HepG2 (cell line): ENCODE data around the gene MYO1E. TPM values are rescaled to one million over a fixed set of nuclear protein-coding genes. Genes with fewer than 3 reads are reported as not detected.

Source experiments
- ATAC-seq: fragments of 200-7000 bp; cut with Tn5 transposase; 3 replicates; pipeline ENCODE4 v1.9.1; 2020; ENCODE audit warnings: mild to moderate bottlenecking, moderate library complexity
- BruUV-seq: library from RNA; stranded (reverse); fragments of 400-500 nt; replicated peaks from 2 replicates; lab custom pipeline; 2021; lab: Mats Ljungman, UMichigan
- CTCF ChIA-PET: fragments of 300-600 bp; formaldehyde crosslinking; extraction: SDS; loops from one replicate; lab custom pipeline; 2021; ENCODE audit warnings: low total read pairs, inconsistent platforms, low intra/inter-chr PET ratio; lab: Yijun Ruan, JAX
- POLR2A ChIA-PET: fragments of 350-600 bp; sonication (Branson Sonifier 250); formaldehyde crosslinking; loops from one replicate; lab custom pipeline; 2020; ENCODE audit warnings: antibody characterized with exemption, inconsistent platforms; lab: Yijun Ruan, JAX
- DNase-seq: peaks from one replicate; pipeline ENCODE4 v3.0.0-alpha.2; 2015; ENCODE audit warnings: low spot score
- FAIRE-seq: peaks from 3 replicates; lab custom pipeline; 2011; peaks lifted over from hg19 to GRCh38; lab: Jason Lieb, UNC
- H2AFZ ChIP-seq: one replicate; pipeline ENCODE4 v1.6.1; 2011; ENCODE audit warnings: low read length, inconsistent platforms
- H3K27ac ChIP-seq: fragments of 300-600 bp; 3 replicates; pipeline ENCODE4 v1.8.0; 2011; ENCODE audit warnings: mixed run types, mild to moderate bottlenecking, mixed read lengths, low read length, inconsistent platforms; ENCODE audit not compliant: insufficient read depth; ENCODE audit errors: extremely low read length
- H3K27me3 ChIP-seq, 2 experiments: fragments of 200-600 bp in 1 of 2; 2 replicates in 1 of 2; 3 replicates in 1 of 2; pipeline versions ENCODE4 v1.6.0 to v1.8.0; 2011; ENCODE audit warnings: low read length in 2 of 2, mild to moderate bottlenecking in 2 of 2, moderate library complexity in 2 of 2, inconsistent platforms in 1 of 2; ENCODE audit not compliant: insufficient read depth in 2 of 2, control insufficient read depth in 1 of 2
- H3K36me3 ChIP-seq, 2 experiments: fragments of 200-600 bp in 1 of 2; replicated peaks in 1 of 2; 2 replicates in 1 of 2; 3 replicates in 1 of 2; pipeline versions ENCODE4 v1.5.1 to v1.8.0; 2011; ENCODE audit warnings: low read length in 2 of 2, inconsistent platforms in 1 of 2; ENCODE audit not compliant: insufficient read depth in 2 of 2, control insufficient read depth in 1 of 2
- H3K4me1 ChIP-seq: 2 replicates; pipeline ENCODE4 v1.5.1; 2012; ENCODE audit warnings: low read length, inconsistent platforms; ENCODE audit not compliant: insufficient read depth
- H3K4me2 ChIP-seq: 2 replicates; pipeline ENCODE4 v1.6.0; 2011; ENCODE audit warnings: low read depth, low read length, inconsistent platforms
- H3K4me3 ChIP-seq, 3 experiments: fragments of 200-600 bp in 1 of 3; sonication (generic), shearing (Covaris generic) in 1 of 3; replicated peaks in 1 of 3; 2 replicates each; pipeline ENCODE4 v1.5.1; 2011 to 2016; ENCODE audit warnings: low read length in 3 of 3, inconsistent platforms in 2 of 3, low read depth in 2 of 3, mild to moderate bottlenecking in 2 of 3, control low read depth in 1 of 3, mixed read lengths in 1 of 3; ENCODE audit not compliant: insufficient read depth in 1 of 3
- H3K79me2 ChIP-seq: one replicate; pipeline ENCODE4 v1.6.1; 2011; ENCODE audit warnings: low read length, inconsistent platforms; ENCODE audit not compliant: insufficient read depth
- H3K9ac ChIP-seq: 2 replicates; pipeline ENCODE4 v1.6.0; 2011; ENCODE audit warnings: mild to moderate bottlenecking, low read depth, low read length, inconsistent platforms; ENCODE audit not compliant: insufficient read depth
- H3K9me3 ChIP-seq: 2 replicates; pipeline ENCODE4 v1.5.1; 2012; ENCODE audit warnings: mild to moderate bottlenecking, low read length
- H4K20me1 ChIP-seq: 2 replicates; pipeline ENCODE4 v1.6.0; 2011; ENCODE audit warnings: inconsistent platforms, mild to moderate bottlenecking, low read length, moderate library complexity; ENCODE audit not compliant: insufficient read depth
- DMTF1 ChIP-seq: sonication (generic); formaldehyde crosslinking; IDR thresholded peaks from 2 replicates; pipeline ENCODE4 v1.4.0; 2020; ENCODE audit warnings: mild to moderate bottlenecking, missing genetic modification reagents
- FIP1L1 ChIP-seq: fragments of 200-400 bp; formaldehyde crosslinking; IDR thresholded peaks from 2 replicates; pipeline ENCODE4 v1.6.1; 2018; ENCODE audit warnings: low read depth, mild to moderate bottlenecking, low read length, moderate library complexity, borderline replicate concordance; ENCODE audit not compliant: insufficient read depth
- FOXA1 ChIP-seq, 2 experiments: fragments of 450-650 bp in 1 of 2; sonication (generic) in 1 of 2; formaldehyde crosslinking in 1 of 2; IDR thresholded peaks; 2 replicates each; pipeline versions ENCODE4 v1.4.0 to v1.6.1; 2016 to 2020; ENCODE audit warnings: missing genetic modification reagents in 1 of 2
- ISX ChIP-seq: sonication (generic); formaldehyde crosslinking; conservative IDR thresholded peaks from 2 replicates; pipeline ENCODE4 v1.5.0; 2020; ENCODE audit warnings: missing genetic modification reagents
- JARID2 ChIP-seq: sonication (generic); formaldehyde crosslinking; IDR thresholded peaks from 2 replicates; pipeline ENCODE4 v1.8.1; 2023; ENCODE audit warnings: missing genetic modification reagents, inconsistent platforms; ENCODE audit not compliant: insufficient replicate concordance
- MXD3 ChIP-seq: IDR thresholded peaks from 2 replicates; pipeline ENCODE4 v1.6.1; 2016; ENCODE audit warnings: mild to moderate bottlenecking, missing biosample characterization, missing genetic modification reagents
- TAF15 ChIP-seq: fragments of 200-400 bp; formaldehyde crosslinking; IDR thresholded peaks from one replicate; pipeline ENCODE4 v1.6.1; 2018; ENCODE audit warnings: mild to moderate bottlenecking, low read depth, low read length; ENCODE audit not compliant: poor library complexity, severe bottlenecking
- ZBTB10 ChIP-seq: sonication (generic); formaldehyde crosslinking; IDR thresholded peaks from 2 replicates; pipeline ENCODE4 v1.4.0; 2020; ENCODE audit warnings: missing genetic modification reagents, borderline replicate concordance
- ZBTB44 ChIP-seq: sonication (generic); formaldehyde crosslinking; IDR thresholded peaks from 2 replicates; pipeline ENCODE4 v1.4.0; 2020; ENCODE audit warnings: missing genetic modification reagents
- ZNF337 ChIP-seq: sonication (generic); formaldehyde crosslinking; IDR thresholded peaks from 2 replicates; pipeline ENCODE4 v1.5.1; 2020; ENCODE audit warnings: missing genetic modification reagents, low read depth, mild to moderate bottlenecking, borderline replicate concordance
- ZNF362 ChIP-seq: sonication (generic); formaldehyde crosslinking; IDR thresholded peaks from 2 replicates; pipeline ENCODE4 v1.4.0; 2020; ENCODE audit warnings: missing genetic modification reagents, mild to moderate bottlenecking, borderline replicate concordance
- ZNF451 ChIP-seq: sonication (generic); formaldehyde crosslinking; IDR thresholded peaks from 2 replicates; pipeline ENCODE4 v1.5.0; 2020; ENCODE audit warnings: mild to moderate bottlenecking, missing genetic modification reagents
- ZNF557 ChIP-seq: sonication (generic); formaldehyde crosslinking; IDR thresholded peaks from 2 replicates; pipeline ENCODE4 v1.4.0; 2020; ENCODE audit warnings: missing genetic modification reagents
- ZZZ3 ChIP-seq: sonication (generic); formaldehyde crosslinking; IDR thresholded peaks from 2 replicates; pipeline ENCODE4 v1.4.0; 2020; ENCODE audit warnings: missing genetic modification reagents, mild to moderate bottlenecking, borderline replicate concordance
- WGBS: methylation state at CpG from one replicate; pipeline ENCODE4 v1.1.6; 2017; ENCODE audit warnings: low lambda C conversion rate; 5-methylcytosine and 5-hydroxymethylcytosine counted together
- in situ Hi-C: cut with HindIII; loops from 2 replicates; pipeline ENCODE4 v1.10.0; 2017; ENCODE audit warnings: low pct_unique_long_range_greater_than_20kb; ENCODE audit not compliant: extremely low pct_ligation_motif_present
- intact Hi-C: fragments of 100-400 bp; cut with micrococcal nuclease; formaldehyde crosslinking; loops from one replicate; pipeline ENCODE4 v1.10.0; 2022; ENCODE audit not compliant: unreplicated experiment
- polyA plus RNA-seq, 8 experiments: library from polyadenylated mRNA; depleted of rRNA in 3 of 8; stranded (reverse) in 7 of 8; unstranded in 1 of 8; fragments of >200 nt; fragmentation: Illumina TruSeq in 4 of 8; extraction: Trizol in 4 of 8; gene quantifications; 2 replicates each; pipeline versions ENCODE4 v1.2.1 to v1.2.3, GENCODE V29; 2011 to 2016; ENCODE audit warnings: low read depth in 4 of 8, missing spikeins in 1 of 8, mixed read lengths in 1 of 8; ENCODE audit not compliant: insufficient read depth in 1 of 8
- total RNA-seq, 5 experiments: library from RNA; depleted of rRNA; stranded (reverse); fragments of >200 nt; fragmentation: Illumina TruSeq; extraction: Trizol; gene quantifications; 2 replicates each; pipeline ENCODE4 v1.2.3, GENCODE V29; 2016; ENCODE audit warnings: low read depth in 1 of 5

Gene MYO1E
- total and polyA plus RNA-seq, 2 of the 13 experiments (the other 11 are each of a cell fraction or from before 2014, with no cell fraction given) = 15.7 to 25.1 TPM

GRCh38 chr15:59352189-59352588 is 20.5 kb downstream of the MYO1E start (continued):
- no peak for TF ChIP-seq TAF15
- TF ChIP-seq JARID2 (CRISPR knock-in tag) = no peak
- TF ChIP-seq ZZZ3 = no peak
- TF ChIP-seq ZBTB10 (CRISPR knock-in tag) = no peak
- no peak for TF ChIP-seq ZNF362 (CRISPR knock-in tag)
- no peak for TF ChIP-seq ZNF451 (CRISPR knock-in tag)
- TF ChIP-seq, all 625 proteins: peak for 0

- H3K4me2 ChIP-seq = no peak overlapping the region
- CTCF ChIA-PET = no interaction called here
- in situ Hi-C loops (no loop called here), intact Hi-C loops (no loop called here)
- no peaks in the 10 kb centered on the region for H3K36me3 ChIP-seq
- FAIRE-seq (no peak), DNase-seq (no peak), ATAC-seq (no peak)
- H3K27ac ChIP-seq = no peak overlapping the region
- no TSS peak for BruUV-seq
- WGBS = 86% methylated on average over 1 of the region's 1 CpG
- peaks cover 19% of the 10 kb centered on the region for H3K79me2 ChIP-seq
- no peak overlapping the region for H3K4me3 ChIP-seq
- H2AFZ ChIP-seq = no peak overlapping the region
- H3K4me1 ChIP-seq = no peaks in the 10 kb centered on the region
- H3K9ac ChIP-seq = no peak overlapping the region
- H3K27me3 ChIP-seq = no peaks in the 10 kb centered on the region
- no peaks in the 10 kb centered on the region for H3K9me3 ChIP-seq
- POLR2A ChIA-PET = no interaction called here
- H4K20me1 ChIP-seq = no peaks in the 10 kb centered on the region
- TF ChIP-seq ZBTB44 = no peak
- no peak for TF ChIP-seq ZNF337 (CRISPR knock-in tag)
- no peak for TF ChIP-seq FIP1L1
- no peak for TF ChIP-seq FOXA1 (IDR thresholded peaks at IDR 0.05)
- TF ChIP-seq FOXA1 (CRISPR knock-in tag; IDR thresholded peaks at IDR 0.05) = no peak
- no peak for TF ChIP-seq MXD3 (CRISPR knock-in tag)
- TF ChIP-seq ZNF557 (CRISPR knock-in tag) = no peak
- no peak for TF ChIP-seq ISX
- TF ChIP-seq DMTF1 (CRISPR knock-in tag) = no peak
Observed at GRCh38 chr15:59350421-59350732, 22.3 kb downstream of the MYO1E start.
